Measurements from ENCODE around the gene SLK.

SLK gene

DNA sequence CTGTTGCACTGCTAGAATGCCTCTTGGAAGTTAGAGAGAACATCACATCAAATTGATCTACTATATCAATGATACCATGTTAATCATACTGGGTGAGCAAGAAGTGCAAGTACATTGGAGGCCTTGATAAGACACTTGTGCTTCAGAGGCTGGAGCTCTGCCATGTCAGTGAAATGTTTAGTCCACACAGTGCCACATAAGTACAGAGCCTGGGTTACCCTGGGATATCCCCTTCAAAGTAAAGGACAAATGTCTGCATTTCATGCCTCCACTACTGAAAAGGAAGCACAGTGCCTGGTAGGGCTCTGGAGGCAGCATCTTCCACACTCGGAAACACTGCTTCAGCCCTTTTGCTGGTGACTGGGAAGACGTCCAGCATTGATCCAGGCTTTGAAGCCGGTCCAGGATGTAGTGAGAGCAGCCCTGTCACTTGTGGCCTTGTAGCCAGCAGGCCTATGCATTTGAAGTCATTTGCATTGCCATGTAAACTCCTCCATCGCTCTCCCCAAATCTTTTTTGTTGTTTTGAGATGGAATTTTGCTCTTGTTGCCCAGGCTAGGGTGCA, 33.3 kb upstream of the SLK start:
- no peak for DNase-seq
- Histone ChIP-seq H3K9me3 (no peaks in the 10 kb centered on the region), H3K36me3 (no peaks in the 10 kb centered on the region), H3K4me1 (peaks cover 12% of the 10 kb centered on the region), H3K4me3 (ENCODE audit: low read depth, low read length) (no peak overlapping the region), H3K27me3 (no peaks in the 10 kb centered on the region)
- TF ChIP-seq, protein P1, sequence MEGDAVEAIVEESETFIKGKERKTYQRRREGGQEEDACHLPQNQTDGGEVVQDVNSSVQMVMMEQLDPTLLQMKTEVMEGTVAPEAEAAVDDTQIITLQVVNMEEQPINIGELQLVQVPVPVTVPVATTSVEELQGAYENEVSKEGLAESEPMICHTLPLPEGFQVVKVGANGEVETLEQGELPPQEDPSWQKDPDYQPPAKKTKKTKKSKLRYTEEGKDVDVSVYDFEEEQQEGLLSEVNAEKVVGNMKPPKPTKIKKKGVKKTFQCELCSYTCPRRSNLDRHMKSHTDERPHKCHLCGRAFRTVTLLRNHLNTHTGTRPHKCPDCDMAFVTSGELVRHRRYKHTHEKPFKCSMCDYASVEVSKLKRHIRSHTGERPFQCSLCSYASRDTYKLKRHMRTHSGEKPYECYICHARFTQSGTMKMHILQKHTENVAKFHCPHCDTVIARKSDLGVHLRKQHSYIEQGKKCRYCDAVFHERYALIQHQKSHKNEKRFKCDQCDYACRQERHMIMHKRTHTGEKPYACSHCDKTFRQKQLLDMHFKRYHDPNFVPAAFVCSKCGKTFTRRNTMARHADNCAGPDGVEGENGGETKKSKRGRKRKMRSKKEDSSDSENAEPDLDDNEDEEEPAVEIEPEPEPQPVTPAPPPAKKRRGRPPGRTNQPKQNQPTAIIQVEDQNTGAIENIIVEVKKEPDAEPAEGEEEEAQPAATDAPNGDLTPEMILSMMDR (IDR thresholded peaks at IDR 0.05; ENCODE audit: low read depth, low read length): no peak

DNA sequence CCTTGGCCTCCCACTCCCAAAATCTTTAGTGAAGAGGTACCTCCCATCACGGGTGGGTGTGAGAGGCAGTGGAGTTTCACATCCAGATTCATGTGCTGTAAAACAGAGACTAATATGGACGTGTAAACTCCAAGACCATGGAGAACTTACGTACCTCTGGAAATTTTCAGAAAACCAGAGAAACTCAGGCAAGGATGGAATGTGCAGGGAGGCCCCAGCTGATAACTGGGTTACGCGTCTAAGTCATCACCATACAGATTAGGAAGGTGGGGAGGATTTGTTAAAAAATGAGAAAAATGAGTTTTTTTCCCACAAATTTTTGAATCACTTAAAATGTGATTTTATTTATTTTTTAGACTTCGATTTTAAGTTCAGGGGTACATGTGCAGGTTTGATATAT, 32.6 kb upstream of the SLK start:
- H3K9me3 ChIP-seq: no peaks in the 10 kb centered on the region
- no peak overlapping the region for H3K4me3 ChIP-seq (ENCODE audit: low read depth, low read length)
- H3K36me3 ChIP-seq: no peaks in the 10 kb centered on the region
- TF ChIP-seq, protein P1 (IDR thresholded peaks at IDR 0.05; ENCODE audit: low read depth, low read length): no peak
- peaks cover 7% of the 10 kb centered on the region; the same call in 1 of the 2 replicates for H3K4me1 ChIP-seq
- no peak for DNase-seq
- H3K27me3 ChIP-seq: no peaks in the 10 kb centered on the region

DNA sequence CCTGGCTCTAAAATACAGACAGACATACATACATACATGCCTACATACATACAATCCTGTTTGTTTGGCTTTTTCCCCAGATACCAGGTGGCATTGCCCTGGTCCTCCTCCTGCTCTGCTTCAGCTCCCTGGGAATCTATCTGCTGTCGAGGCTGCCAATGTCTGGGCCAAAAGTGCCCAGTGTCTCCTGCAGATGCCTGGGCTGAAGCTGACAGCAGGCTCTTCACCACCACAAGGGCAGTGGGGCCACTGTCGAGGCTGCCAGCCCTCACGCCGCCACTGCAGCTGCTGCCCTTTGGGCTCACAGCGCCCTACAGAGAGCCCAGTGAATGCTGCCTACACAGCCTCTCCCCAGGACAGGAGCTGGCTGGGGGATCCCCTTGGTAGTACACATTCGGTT, 30.9 kb upstream of the SLK start:
- Histone ChIP-seq H3K9me3 (no peaks in the 10 kb centered on the region), H3K4me1 (peaks cover 3% of the 10 kb centered on the region; the same call in 1 of the 2 replicates), H3K4me3 (ENCODE audit: low read depth, low read length) (no peak overlapping the region), H3K36me3 (no peaks in the 10 kb centered on the region), H3K27me3 (no peaks in the 10 kb centered on the region)
- TF ChIP-seq, protein P1 (IDR thresholded peaks at IDR 0.05; ENCODE audit: low read depth, low read length): no peak
- DNase-seq: no peak

DNA sequence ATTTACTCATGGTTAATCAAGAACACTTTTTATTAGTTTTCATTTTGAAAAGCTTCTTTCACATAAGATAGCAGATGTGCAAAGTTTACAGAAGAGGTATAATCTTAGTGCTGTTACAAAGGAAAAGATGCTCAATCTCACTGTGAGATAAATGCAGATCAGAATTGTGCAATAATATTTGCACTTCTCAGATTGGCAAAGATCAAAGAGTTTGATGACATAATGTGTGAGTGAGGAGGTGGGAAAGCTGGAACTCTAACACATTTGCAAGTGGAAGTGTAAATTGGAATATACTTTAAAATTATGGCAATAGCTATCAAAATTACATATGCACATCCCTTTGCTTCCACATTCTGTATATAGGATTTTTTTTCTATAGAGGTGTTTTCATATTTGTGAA, 27.4 kb upstream of the SLK start:
- no peaks in the 10 kb centered on the region for H3K36me3 ChIP-seq
- DNase-seq: no peak
- H3K27me3 ChIP-seq: no peaks in the 10 kb centered on the region
- H3K9me3 ChIP-seq: no peaks in the 10 kb centered on the region
- no peak overlapping the region for H3K4me3 ChIP-seq (ENCODE audit: low read depth, low read length)
- H3K4me1 ChIP-seq: no peaks in the 10 kb centered on the region
- TF ChIP-seq, protein P1 (IDR thresholded peaks at IDR 0.05; ENCODE audit: low read depth, low read length): no peak

DNA sequence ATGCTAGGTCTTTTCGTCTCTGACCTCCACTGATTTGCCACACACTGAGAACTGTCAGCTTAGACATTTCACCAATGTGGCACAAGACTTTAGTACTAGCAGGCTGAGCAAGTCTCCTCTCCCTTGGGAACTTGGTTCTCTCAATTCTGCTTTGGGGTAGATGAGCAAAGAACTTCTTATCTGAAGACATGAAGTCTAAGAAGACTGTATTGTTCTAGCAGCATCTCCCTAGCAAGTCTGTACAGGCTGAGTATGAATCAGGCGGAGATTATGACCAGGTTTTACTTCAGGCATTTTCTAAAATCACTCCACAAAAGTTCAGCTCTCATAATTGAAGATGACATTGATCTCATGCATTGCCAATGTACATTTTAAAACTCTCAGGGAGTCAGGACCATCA, 25.1 kb upstream of the SLK start:
- TF ChIP-seq, protein P1 (IDR thresholded peaks at IDR 0.05; ENCODE audit: low read depth, low read length): no peak
- H3K4me3 ChIP-seq (ENCODE audit: low read depth, low read length): no peak overlapping the region
- H3K4me1 ChIP-seq: no peaks in the 10 kb centered on the region
- no peak for DNase-seq
- no peaks in the 10 kb centered on the region for H3K36me3 ChIP-seq
- H3K27me3 ChIP-seq: no peaks in the 10 kb centered on the region
- H3K9me3 ChIP-seq: no peaks in the 10 kb centered on the region

DNA sequence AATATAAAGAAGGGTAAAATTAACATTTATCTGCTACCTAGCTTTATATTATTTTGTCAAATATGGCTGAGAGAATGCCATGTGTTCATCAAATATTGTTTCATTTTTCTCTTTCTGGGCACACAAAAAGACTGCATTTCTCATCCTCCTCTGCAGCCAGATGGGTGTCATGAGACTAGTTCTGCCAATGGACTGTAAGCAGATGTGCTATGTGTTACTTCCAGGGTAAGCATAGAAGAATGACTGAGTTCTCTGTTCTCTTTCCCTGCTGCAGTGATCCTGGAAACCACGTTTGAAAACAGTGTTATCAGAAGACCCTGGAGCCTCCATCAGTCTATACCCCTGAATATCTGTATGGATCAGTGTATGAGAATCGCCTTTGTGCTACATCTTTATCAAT, 24.1 kb upstream of the SLK start:
- TF ChIP-seq, protein P1 (IDR thresholded peaks at IDR 0.05; ENCODE audit: low read depth, low read length): no peak
- no peaks in the 10 kb centered on the region for H3K27me3 ChIP-seq
- no peak overlapping the region for H3K4me3 ChIP-seq (ENCODE audit: low read depth, low read length)
- no peak for DNase-seq
- no peaks in the 10 kb centered on the region for H3K9me3 ChIP-seq
- no peaks in the 10 kb centered on the region for H3K4me1 ChIP-seq
- no peaks in the 10 kb centered on the region for H3K36me3 ChIP-seq
